ENCODE results near the gene ZFYVE1. TPM values are rescaled to one million over a fixed set of nuclear protein-coding genes. Genes with fewer than 3 reads are reported as not detected.

Gene ZFYVE1
- total RNA-seq, 2 donors from 2014 or later, result 16.6 to 31.7 TPM

- no peak overlapping the region for H3K4me3 ChIP-seq
- WGBS, result 92% methylated on average over 9 of the region's 9 CpGs
- H3K36me3 ChIP-seq, result peaks cover 0 to 17% of the 10 kb centered on the region in 2 donors
- no peak overlapping the region for H3K27ac ChIP-seq
- intact Hi-C loops (cut with DNase I), result no loop called here
- no peak for TF ChIP-seq POLR2A (IDR thresholded peaks at IDR 0.05)
- no peak for TF ChIP-seq CTCF (IDR thresholded peaks at IDR 0.05)
- no peak for TF ChIP-seq POLR2AphosphoS5 (IDR thresholded peaks at IDR 0.05)
- H3K9me3 ChIP-seq, result no peaks in the 10 kb centered on the region
- H3K4me1 ChIP-seq (replicated peaks), result no peaks in the 10 kb centered on the region
- no peaks in the 10 kb centered on the region for H3K27me3 ChIP-seq (replicated peaks; ENCODE audit: insufficient read depth)
- no peak for DNase-seq (ENCODE audit: low spot score)
These were observed 48.0 kb downstream of the ZFYVE1 start for GRCh38 chr14:72978856-72979255.

GRCh38 chr14:72975770-72976169 is 51.1 kb downstream of the ZFYVE1 start:
- intact Hi-C loops (cut with DNase I), result no loop called here
- 91% methylated on average over 4 of the region's 4 CpGs for WGBS
- TF ChIP-seq POLR2AphosphoS5 (IDR thresholded peaks at IDR 0.05), result no peak
- TF ChIP-seq POLR2A (IDR thresholded peaks at IDR 0.05), result no peak
- TF ChIP-seq CTCF (IDR thresholded peaks at IDR 0.05), result no peak
- no peaks in the 10 kb centered on the region for H3K27me3 ChIP-seq (replicated peaks; ENCODE audit: insufficient read depth)
- H3K27ac ChIP-seq, result no peak overlapping the region
- H3K36me3 ChIP-seq, result peaks cover 0 to 18% of the 10 kb centered on the region in 2 donors
- H3K4me1 ChIP-seq (replicated peaks), result no peaks in the 10 kb centered on the region
- H3K4me3 ChIP-seq, result no peak overlapping the region
- no peaks in the 10 kb centered on the region for H3K9me3 ChIP-seq
- no peak for DNase-seq (ENCODE audit: low spot score)

- no peak overlapping the region for H3K27ac ChIP-seq
- no peaks in the 10 kb centered on the region for H3K27me3 ChIP-seq (replicated peaks; ENCODE audit: insufficient read depth)
- WGBS, result 87% methylated on average over 12 of the region's 12 CpGs
- no peaks in the 10 kb centered on the region for H3K9me3 ChIP-seq
- TF ChIP-seq CTCF (IDR thresholded peaks at IDR 0.05) (no peak), POLR2AphosphoS5 (IDR thresholded peaks at IDR 0.05) (no peak), POLR2A (IDR thresholded peaks at IDR 0.05) (no peak)
- H3K4me3 ChIP-seq, result no peak overlapping the region
- peaks cover 0 to 18% of the 10 kb centered on the region in 2 donors for H3K36me3 ChIP-seq
- DNase-seq (ENCODE audit: low spot score), result no peak
- intact Hi-C loops (cut with DNase I), result no loop called here
- H3K4me1 ChIP-seq (replicated peaks), result no peaks in the 10 kb centered on the region
These were observed 52.2 kb downstream of the ZFYVE1 start for GRCh38 chr14:72974661-72975060.

GRCh38 chr14:72970824-72971434 is 56.0 kb downstream of the ZFYVE1 start:
- Histone ChIP-seq H3K4me1 (replicated peaks) (no peaks in the 10 kb centered on the region), H3K4me3 (no peak overlapping the region), H3K36me3 (peaks cover 0 to 18% of the 10 kb centered on the region in 2 donors), H3K27ac (no peak overlapping the region), H3K9me3 (no peaks in the 10 kb centered on the region), H3K27me3 (replicated peaks; ENCODE audit: insufficient read depth) (no peaks in the 10 kb centered on the region)
- WGBS, result 88% methylated on average over 20 of the region's 20 CpGs
- intact Hi-C loops (cut with DNase I), result no loop called here
- DNase-seq (ENCODE audit: low spot score), result no peak
- no peak for TF ChIP-seq POLR2A (IDR thresholded peaks at IDR 0.05)
- no peak for TF ChIP-seq CTCF (IDR thresholded peaks at IDR 0.05)
- TF ChIP-seq POLR2AphosphoS5 (IDR thresholded peaks at IDR 0.05), result no peak

- Histone ChIP-seq H3K9me3 (no peaks in the 10 kb centered on the region), H3K27me3 (replicated peaks; ENCODE audit: insufficient read depth) (no peaks in the 10 kb centered on the region), H3K4me1 (replicated peaks) (no peaks in the 10 kb centered on the region), H3K27ac (no peak overlapping the region), H3K36me3 (peaks cover 0 to 13% of the 10 kb centered on the region in 2 donors), H3K4me3 (no peak overlapping the region)
- TF ChIP-seq POLR2A (IDR thresholded peaks at IDR 0.05) (no peak), CTCF (IDR thresholded peaks at IDR 0.05) (no peak), POLR2AphosphoS5 (IDR thresholded peaks at IDR 0.05) (no peak)
- 82% methylated on average over 17 of the region's 17 CpGs for WGBS
- intact Hi-C loops (cut with DNase I), result no loop called here
- DNase-seq (ENCODE audit: low spot score), result no peak
These were observed 56.8 kb downstream of the ZFYVE1 start for GRCh38 chr14:72970058-72970630.

Measured in prostate gland (tissue), 2 donors.